HepG2 (cell line): ENCODE data around the gene MEIOC. TPM values are rescaled to one million over a fixed set of nuclear protein-coding genes. Genes with fewer than 3 reads are reported as not detected.

Experiments
- AFF4 ChIP-seq: sonication (generic); formaldehyde crosslinking; IDR thresholded peaks from 2 replicates; pipeline ENCODE4 v1.4.0; 2020; ENCODE audit warnings: missing genetic modification reagents
- ATM ChIP-seq: fragments of 450-650 bp; IDR thresholded peaks from 2 replicates; pipeline ENCODE4 v1.7.1; 2017; ENCODE audit warnings: mild to moderate bottlenecking, borderline replicate concordance
- BCL3 ChIP-seq: sonication (generic); formaldehyde crosslinking; IDR thresholded peaks from 2 replicates; pipeline ENCODE4 v1.5.1; 2020; ENCODE audit warnings: mild to moderate bottlenecking, missing genetic modification reagents, moderate library complexity
- HMGXB3 ChIP-seq: sonication (generic); formaldehyde crosslinking; IDR thresholded peaks from 2 replicates; pipeline ENCODE4 v1.4.0; 2020; ENCODE audit warnings: missing genetic modification reagents, borderline replicate concordance
- IRX3 ChIP-seq: sonication (generic); formaldehyde crosslinking; IDR thresholded peaks from 2 replicates; pipeline ENCODE4 v1.8.1; 2023; ENCODE audit warnings: mild to moderate bottlenecking, low read depth, missing genetic modification reagents, borderline replicate concordance
- JDP2 ChIP-seq: sonication (generic); formaldehyde crosslinking; IDR thresholded peaks from 2 replicates; pipeline ENCODE4 v1.8.1; 2022; ENCODE audit warnings: missing genetic modification reagents, borderline replicate concordance
- MED1 ChIP-seq: sonication (generic); formaldehyde crosslinking; IDR thresholded peaks from 2 replicates; pipeline ENCODE4 v1.4.0; 2020; ENCODE audit warnings: missing genetic modification reagents
- MED13 ChIP-seq: sonication (generic); formaldehyde crosslinking; IDR thresholded peaks from 2 replicates; pipeline ENCODE4 v1.5.0; 2020; ENCODE audit warnings: missing genetic modification reagents
- RCOR2 ChIP-seq: IDR thresholded peaks from 2 replicates; pipeline ENCODE4 v1.6.1; 2016; ENCODE audit warnings: missing biosample characterization, missing genetic modification reagents
- SMYD3 ChIP-seq: sonication (generic); formaldehyde crosslinking; IDR thresholded peaks from 2 replicates; pipeline ENCODE4 v1.8.1; 2023; ENCODE audit warnings: mild to moderate bottlenecking, missing genetic modification reagents
- SSRP1 ChIP-seq: IDR thresholded peaks from 2 replicates; pipeline ENCODE4 v1.6.1; 2016; ENCODE audit warnings: control low read depth
- TEF ChIP-seq: sonication (generic); formaldehyde crosslinking; IDR thresholded peaks from 2 replicates; pipeline ENCODE4 v1.5.0; 2020; ENCODE audit warnings: missing genetic modification reagents
- ZGPAT ChIP-seq: IDR thresholded peaks from 2 replicates; pipeline ENCODE4 v1.6.1; 2016; ENCODE audit warnings: mild to moderate bottlenecking
- ZNF12 ChIP-seq: sonication (generic); formaldehyde crosslinking; IDR thresholded peaks from 2 replicates; pipeline ENCODE4 v1.5.0; 2020; ENCODE audit warnings: missing genetic modification reagents
- ZNF607 ChIP-seq: sonication (generic); formaldehyde crosslinking; IDR thresholded peaks from 2 replicates; pipeline ENCODE4 v1.5.1; 2020; ENCODE audit warnings: missing genetic modification reagents, mild to moderate bottlenecking, borderline replicate concordance
- ZNF746 ChIP-seq: sonication (generic); formaldehyde crosslinking; IDR thresholded peaks from 2 replicates; pipeline ENCODE4 v1.8.0; 2022; ENCODE audit warnings: mild to moderate bottlenecking, missing genetic modification reagents
- ZNF775 ChIP-seq: sonication (generic); formaldehyde crosslinking; IDR thresholded peaks from 2 replicates; pipeline ENCODE4 v1.4.0; 2020; ENCODE audit warnings: missing genetic modification reagents, mild to moderate bottlenecking, moderate library complexity, borderline replicate concordance
- polyA plus RNA-seq, 8 experiments: library from polyadenylated mRNA; depleted of rRNA in 3 of 8; stranded (reverse) in 7 of 8; unstranded in 1 of 8; fragments of >200 nt; fragmentation: Illumina TruSeq in 4 of 8; extraction: Trizol in 4 of 8; gene quantifications; 2 replicates each; pipeline versions ENCODE4 v1.2.1 to v1.2.3, GENCODE V29; 2011 to 2016; ENCODE audit warnings: low read depth in 4 of 8, missing spikeins in 1 of 8, mixed read lengths in 1 of 8; ENCODE audit not compliant: insufficient read depth in 1 of 8
- total RNA-seq, 5 experiments: library from RNA; depleted of rRNA; stranded (reverse); fragments of >200 nt; fragmentation: Illumina TruSeq; extraction: Trizol; gene quantifications; 2 replicates each; pipeline ENCODE4 v1.2.3, GENCODE V29; 2016; ENCODE audit warnings: low read depth in 1 of 5

MEIOC gene
- total and polyA plus RNA-seq, 2 of the 13 experiments (the other 11 are each of a cell fraction or from before 2014, with no cell fraction given) = 0.04 to 0.15 TPM

GRCh38 chr17:44689477-44690217 is 33.4 kb downstream of the MEIOC start, which contains the start of gene CCDC43 (continued):
- peak; percentile 97 for TF ChIP-seq BCL3 (CRISPR knock-in tag)
- TF ChIP-seq SMYD3 (CRISPR knock-in tag) = peak; percentile 87
- TF ChIP-seq JDP2 = no peak
- TF ChIP-seq ZNF12 (CRISPR knock-in tag) = no peak; the same call in 1 of the 2 replicates
- peak; percentile 64; the same call in 1 of the 2 replicates for TF ChIP-seq IRX3 (CRISPR knock-in tag)
- TF ChIP-seq RCOR2 (CRISPR knock-in tag) = no peak
- no peak for TF ChIP-seq ATM
- peak; percentile 91 for TF ChIP-seq ZGPAT (CRISPR knock-in tag)
- peak; percentile 92 for TF ChIP-seq ZNF607 (CRISPR knock-in tag)
- 0 out of 2 replicates have a peak, but pooled peaks have one; percentile 65 for TF ChIP-seq AFF4 (CRISPR knock-in tag)
- peak; percentile 95 for TF ChIP-seq SSRP1 (CRISPR knock-in tag)
- no peak for TF ChIP-seq TEF
- no peak; the same call in 1 of the 2 replicates for TF ChIP-seq ZNF746
- TF ChIP-seq MED1 (CRISPR knock-in tag) = peak; percentile 81
- TF ChIP-seq ZNF775 = no peak
- TF ChIP-seq MED13 (CRISPR knock-in tag) = no peak
- no peak; the same call in 1 of the 2 replicates for TF ChIP-seq HMGXB3 (CRISPR knock-in tag)
